ENCODE data around the gene EXOSC3.
"Not testable (repeated sequence)": the region's sequence is repeated elsewhere in the genome, so short reads cannot be mapped to it uniquely, and the experiment has no call there.

EXOSC3 gene

GRCh38 chr9:37784616-37785483, at the start of gene EXOSC3:
Gene EXOSC3, minus strand, starts transcription at chr9:37785064. Its CDS starts 20 bp downstream, at chr9:37785044.
- peak; percentile 88 for DNase-seq (ENCODE audit: low spot score)

DNA sequence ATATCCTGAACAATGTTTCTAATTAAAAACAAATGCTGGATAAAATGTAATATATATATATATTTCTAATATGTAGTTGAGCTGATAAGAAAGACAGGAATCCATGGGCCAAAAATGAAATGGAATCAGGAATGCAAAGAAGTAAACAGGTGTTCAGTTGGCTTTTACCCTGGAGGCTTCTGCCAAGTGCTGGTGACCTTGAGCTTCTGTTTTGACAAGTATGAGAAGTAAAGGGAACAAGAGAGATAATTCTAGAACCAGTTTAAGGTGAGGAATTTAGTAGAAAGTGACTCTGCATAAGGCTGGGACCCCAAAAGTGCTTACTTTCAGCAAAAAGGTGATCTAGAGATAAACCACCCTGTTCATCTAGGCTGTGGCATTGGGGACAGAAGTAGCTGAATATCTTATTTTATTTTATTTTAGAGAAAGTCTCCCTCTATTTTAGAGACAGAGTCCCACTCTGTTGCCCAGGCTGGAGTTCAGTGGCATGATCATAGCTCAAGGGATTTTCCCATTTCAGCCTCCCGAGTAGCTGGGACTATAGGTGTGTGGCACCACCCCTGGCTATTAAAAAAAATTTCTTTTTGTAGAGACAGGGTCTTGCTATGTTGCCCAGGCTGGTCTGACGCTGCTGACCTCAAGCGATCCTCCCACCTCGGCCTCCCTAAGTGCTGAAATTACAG, 42.8 kb upstream of the EXOSC3 start:
- no peak for DNase-seq (ENCODE audit: low spot score)

- not testable (repeated sequence) for DNase-seq (ENCODE audit: low spot score)
Observed at GRCh38 chr9:37825174-37825573, 40.3 kb upstream of the EXOSC3 start.

DNA sequence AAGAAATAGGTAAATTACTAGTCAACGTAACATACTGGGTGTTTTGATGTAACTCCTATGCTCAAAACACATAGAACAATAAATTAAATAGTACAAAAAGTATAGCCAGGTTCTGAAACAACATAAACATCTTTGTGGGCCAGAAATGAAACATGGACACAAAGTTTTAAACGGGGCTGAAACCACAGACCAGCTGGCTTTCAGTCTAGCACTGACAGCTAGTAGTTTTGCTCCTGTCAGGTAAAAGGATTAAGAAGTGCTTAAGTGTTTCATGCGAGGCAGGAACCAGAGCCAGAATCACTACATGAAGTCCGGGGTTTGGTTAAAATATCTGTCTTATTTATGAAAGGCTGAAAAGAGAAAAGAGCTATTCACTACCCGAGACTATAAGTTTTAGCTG, 35.3 kb upstream of the EXOSC3 start:
- DNase-seq (ENCODE audit: low spot score) = no peak

GRCh38 chr9:37818849-37819248, 34.0 kb upstream of the EXOSC3 start:
- DNase-seq (ENCODE audit: low spot score) = no peak

GRCh38 chr9:37812773-37813379, 28.0 kb upstream of the EXOSC3 start:
- no peak for DNase-seq (ENCODE audit: low spot score)

GRCh38 chr9:37811906-37812476, 27.1 kb upstream of the EXOSC3 start:
- no peak for DNase-seq (ENCODE audit: low spot score)

GRCh38 chr9:37809676-37810075, 24.8 kb upstream of the EXOSC3 start:
- not testable (repeated sequence) for DNase-seq (ENCODE audit: low spot score)

- DNase-seq (ENCODE audit: low spot score) = no peak
Observed at GRCh38 chr9:37806271-37806670, 21.4 kb upstream of the EXOSC3 start.

DNA sequence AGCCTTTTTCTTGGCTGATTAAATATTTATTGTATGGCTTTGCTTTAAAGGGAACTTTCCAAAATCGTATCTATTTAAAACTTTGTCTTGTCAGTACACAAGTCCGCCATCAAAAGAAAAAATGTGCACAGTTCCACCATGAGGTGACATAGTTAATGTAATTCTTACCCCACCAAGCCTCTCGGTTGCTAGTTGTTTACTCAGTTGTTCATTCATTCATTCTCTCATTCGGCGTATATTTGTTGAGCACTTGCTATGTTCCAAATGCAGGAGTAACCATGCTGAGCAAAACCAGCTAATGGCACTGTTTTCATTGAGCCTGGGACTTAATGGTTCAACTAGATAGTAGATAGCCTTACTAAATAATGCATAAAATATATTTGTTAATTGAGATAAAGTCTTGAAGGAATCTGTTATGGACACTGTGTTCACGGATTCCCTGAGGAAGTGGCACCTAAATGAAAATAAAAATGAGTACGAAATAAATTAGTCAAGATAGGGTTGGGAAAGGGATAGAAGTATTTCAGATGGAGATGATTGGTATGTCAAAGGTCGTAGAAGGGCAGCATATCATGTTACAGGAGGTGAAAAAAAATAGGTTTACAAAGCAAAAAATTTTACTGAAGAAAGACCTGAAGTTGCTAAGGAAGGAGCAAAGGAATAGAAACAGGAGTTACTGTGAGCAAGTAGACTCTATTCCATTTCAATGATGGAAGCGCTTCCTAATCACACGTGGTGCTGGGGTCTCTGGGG, 17.3 kb upstream of the EXOSC3 start:
- DNase-seq (ENCODE audit: low spot score) = no peak

DNA sequence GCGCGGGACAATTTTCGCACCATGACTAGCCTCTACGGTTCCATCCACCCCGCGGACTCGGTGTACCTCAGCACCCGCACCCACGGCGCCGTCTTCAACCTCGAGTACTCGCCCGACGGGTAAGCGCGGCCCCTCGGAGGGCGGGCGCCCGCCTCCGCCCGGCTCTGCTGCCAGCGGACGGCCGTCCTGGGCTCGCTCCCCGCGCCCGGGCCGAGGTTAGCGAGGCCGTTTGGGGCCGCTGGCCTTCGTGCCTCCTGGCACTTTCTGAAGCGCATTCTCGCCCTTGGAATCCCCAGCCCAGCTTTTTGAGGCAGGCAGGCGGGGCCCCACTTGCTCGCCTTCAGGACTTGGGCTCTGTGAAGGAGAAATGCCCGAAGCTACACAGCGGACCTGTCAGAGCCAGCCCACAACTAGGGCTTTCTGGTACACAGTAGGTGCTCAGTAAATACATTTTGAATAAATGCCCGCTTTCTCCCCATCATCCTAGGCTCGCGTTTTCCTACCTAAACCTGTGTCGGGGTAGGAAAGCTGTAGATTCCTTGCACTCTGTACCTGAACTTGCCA, 16.5 kb upstream of the EXOSC3 start:
- no peak for DNase-seq (ENCODE audit: low spot score)

GRCh38 chr9:37800631-37801286, 15.9 kb upstream of the EXOSC3 start, which contains the start of gene DCAF10:
Gene DCAF10, plus strand, starts transcription at chr9:37800797. Its CDS starts 70 bp downstream, at chr9:37800867.
- peak; percentile 70 for DNase-seq (ENCODE audit: low spot score)

DNA sequence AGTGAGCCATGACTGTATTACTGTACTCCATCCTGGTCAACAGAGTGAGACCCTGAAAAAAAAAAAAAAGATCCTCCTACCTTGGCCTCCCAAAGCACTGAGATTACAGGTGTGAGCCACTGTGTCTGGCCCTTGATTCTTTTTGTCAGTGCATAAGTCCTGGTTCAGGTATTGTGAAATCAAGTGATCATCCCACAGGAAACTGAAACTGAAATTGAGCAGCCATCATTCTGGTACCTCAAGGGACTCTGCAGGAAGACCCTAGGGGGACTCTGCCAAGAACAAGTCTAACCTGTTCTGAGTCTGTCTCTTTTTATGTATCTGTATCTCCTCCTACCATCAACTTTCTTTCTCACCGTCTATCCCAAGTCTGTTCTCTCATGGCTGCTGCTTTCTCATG, 13.8 kb upstream of the EXOSC3 start:
- no peak for DNase-seq (ENCODE audit: low spot score)

DNA sequence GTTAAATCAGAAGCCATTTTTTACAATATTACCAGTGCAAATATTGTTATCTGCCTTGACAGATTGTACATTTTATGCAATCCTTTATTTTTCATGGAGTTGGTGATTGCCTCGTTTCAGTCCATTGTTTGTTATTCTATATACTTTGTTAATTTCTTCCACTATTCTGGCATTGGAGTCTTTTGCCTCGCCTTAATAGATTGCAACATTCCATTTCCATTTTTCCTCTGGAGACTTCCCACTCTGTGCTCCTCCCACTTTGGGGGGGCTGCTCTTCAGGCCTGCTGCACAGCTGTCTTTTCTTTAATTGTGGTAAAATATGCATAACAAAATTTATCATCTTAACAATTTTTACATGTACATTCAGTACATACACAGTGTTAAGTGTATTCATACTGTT, 11.4 kb upstream of the EXOSC3 start:
- no peak for DNase-seq (ENCODE audit: low spot score)

GRCh38 chr9:37792122-37792521, 7.3 kb upstream of the EXOSC3 start:
- DNase-seq (ENCODE audit: low spot score) = no peak

DNA sequence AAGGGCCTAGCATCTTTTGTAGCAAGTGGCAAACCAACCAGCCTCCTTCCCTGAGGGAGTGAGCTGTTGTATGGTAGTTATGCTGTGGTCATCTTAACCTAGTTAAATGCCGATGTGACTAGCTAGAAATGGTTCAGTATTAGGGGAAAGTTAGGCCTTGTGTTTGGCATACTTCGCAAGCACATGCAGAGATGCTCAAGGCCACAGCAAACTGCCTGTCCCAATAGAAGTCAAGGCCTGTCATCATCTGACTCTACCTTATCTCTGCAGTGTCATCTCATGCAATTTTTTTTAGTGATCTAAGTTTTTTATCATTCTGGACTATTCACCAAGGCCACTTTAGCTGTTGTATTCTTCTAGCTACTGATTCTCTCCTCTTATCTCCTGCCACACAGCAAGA, 5.2 kb upstream of the EXOSC3 start:
- no peak for DNase-seq (ENCODE audit: low spot score)

- DNase-seq (ENCODE audit: low spot score) = no peak
Observed at GRCh38 chr9:37788332-37788731, 3.5 kb upstream of the EXOSC3 start.

- no peak for DNase-seq (ENCODE audit: low spot score)
Observed at GRCh38 chr9:37787059-37787458, 2.2 kb upstream of the EXOSC3 start.

DNA sequence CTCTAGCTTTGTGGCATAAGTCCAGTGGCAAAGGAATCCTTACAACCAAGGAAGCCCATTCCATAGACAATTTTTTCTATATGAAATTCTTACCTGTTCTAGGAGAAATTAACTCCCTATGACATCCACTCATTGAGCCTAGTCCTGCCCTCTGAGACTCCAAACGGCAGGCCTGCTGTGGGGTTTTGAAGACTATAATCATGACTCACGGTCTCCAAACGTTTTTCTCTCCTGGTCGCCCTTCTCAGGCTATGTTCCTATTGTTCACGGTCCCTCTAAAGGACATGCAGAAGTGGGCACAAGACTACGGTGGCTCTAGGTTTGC, 611 bp downstream of the EXOSC3 start:
- DNase-seq (ENCODE audit: low spot score) = peak; percentile 46

DNA sequence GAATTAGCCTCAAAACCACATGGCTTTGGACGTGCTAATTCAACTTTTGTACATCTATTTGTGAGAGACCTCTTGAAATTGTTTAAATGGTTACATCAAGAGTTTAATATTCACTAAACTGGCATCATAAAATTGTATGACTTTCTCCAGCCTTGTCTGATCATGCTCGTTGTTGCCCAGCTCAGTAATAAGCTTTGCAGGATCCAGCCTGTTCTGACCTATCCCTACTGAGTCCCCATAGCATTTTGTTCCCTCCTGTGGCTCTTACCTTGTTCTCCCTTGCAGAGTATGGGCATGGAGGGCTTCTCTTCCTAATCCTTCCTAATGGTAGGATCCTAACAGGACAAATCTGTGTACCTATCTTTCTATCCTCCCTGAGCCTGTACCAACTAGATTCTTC, 6.3 kb downstream of the EXOSC3 start:
- no peak for DNase-seq (ENCODE audit: low spot score)

GRCh38 chr9:37776328-37776727, 8.5 kb downstream of the EXOSC3 start:
- DNase-seq (ENCODE audit: low spot score) = no peak
